GM12892 (cell line): Measurements from ENCODE around the gene TANGO2.

Experiments used
- POLR2A ChIP-seq: IDR thresholded peaks from 2 replicates; pipeline ENCODE4 v1.6.1; 2011; ENCODE audit warnings: low read depth, low read length, control low read depth
- POLR2AphosphoS5 ChIP-seq: IDR thresholded peaks from 2 replicates; pipeline ENCODE4 v1.6.1; 2011; ENCODE audit warnings: low read depth, low read length, control low read depth
- TAF1 ChIP-seq: IDR thresholded peaks from 2 replicates; pipeline ENCODE4 v1.6.1; 2011; ENCODE audit warnings: low read depth, mild to moderate bottlenecking, control low read depth, low read length, borderline replicate concordance

GRCh38 chr22:20008221-20008995, 12.5 kb upstream of the TANGO2 start:
- TF ChIP-seq TAF1 (no peak), POLR2A (no peak), POLR2AphosphoS5 (no peak)
